Measurements from ENCODE around the gene ZSCAN2.
"Not testable (repeated sequence)": the region's sequence is repeated elsewhere in the genome, so short reads cannot be mapped to it uniquely, and the experiment has no call there.

The ZSCAN2 gene

DNA sequence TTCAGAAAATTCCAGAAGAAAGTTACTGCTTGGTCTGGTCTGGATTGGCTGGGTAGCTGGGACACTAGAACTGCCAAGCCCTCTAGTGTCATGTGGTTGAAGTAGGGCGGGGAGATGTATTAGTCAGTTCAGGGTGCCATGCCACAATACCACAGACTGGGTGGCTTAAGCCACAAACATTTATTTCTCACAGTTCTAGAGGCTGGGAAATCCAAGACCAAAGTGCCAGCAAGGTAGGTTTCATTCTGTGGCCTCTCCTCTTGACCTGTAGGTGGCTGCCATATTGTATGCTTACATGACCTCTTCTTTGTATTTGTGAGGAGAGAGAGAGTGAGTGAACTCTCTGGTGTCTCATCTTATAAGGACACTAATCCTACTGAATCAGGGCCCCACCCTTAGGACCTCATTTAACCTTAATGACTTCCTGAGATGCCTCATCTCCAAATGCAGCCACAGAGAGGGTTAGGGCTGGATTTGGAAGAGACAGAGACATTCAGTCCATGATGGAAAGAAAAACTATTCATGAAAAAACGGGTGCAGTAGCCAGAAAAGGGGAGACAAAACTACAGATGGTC, 18.1 kb upstream of the ZSCAN2 start:
- no peak overlapping the region for H3K27ac ChIP-seq
- TF ChIP-seq ZFX (IDR thresholded peaks at IDR 0.05), result no peak
- TF ChIP-seq, protein P1, sequence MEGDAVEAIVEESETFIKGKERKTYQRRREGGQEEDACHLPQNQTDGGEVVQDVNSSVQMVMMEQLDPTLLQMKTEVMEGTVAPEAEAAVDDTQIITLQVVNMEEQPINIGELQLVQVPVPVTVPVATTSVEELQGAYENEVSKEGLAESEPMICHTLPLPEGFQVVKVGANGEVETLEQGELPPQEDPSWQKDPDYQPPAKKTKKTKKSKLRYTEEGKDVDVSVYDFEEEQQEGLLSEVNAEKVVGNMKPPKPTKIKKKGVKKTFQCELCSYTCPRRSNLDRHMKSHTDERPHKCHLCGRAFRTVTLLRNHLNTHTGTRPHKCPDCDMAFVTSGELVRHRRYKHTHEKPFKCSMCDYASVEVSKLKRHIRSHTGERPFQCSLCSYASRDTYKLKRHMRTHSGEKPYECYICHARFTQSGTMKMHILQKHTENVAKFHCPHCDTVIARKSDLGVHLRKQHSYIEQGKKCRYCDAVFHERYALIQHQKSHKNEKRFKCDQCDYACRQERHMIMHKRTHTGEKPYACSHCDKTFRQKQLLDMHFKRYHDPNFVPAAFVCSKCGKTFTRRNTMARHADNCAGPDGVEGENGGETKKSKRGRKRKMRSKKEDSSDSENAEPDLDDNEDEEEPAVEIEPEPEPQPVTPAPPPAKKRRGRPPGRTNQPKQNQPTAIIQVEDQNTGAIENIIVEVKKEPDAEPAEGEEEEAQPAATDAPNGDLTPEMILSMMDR (conservative IDR thresholded peaks at IDR 0.05), result no peak

DNA sequence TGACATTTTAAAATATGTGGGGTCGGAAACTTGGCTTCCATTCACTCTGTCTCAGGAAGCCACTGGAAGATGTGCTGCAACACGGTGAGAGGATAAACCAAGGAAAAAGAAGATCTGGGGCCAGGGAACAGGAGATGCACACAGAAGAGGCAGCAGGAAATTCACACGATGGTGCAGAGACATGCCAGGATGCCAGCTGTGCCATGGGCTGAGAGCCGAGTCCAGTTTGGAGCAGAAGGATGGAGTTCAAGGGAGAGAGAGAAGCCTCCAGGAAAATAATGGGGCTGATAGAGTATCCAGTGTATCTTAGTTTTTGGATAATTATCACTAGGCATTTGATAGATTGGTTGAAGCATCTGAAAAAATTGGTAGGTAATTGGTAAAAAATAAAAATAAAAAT, 16.9 kb upstream of the ZSCAN2 start:
- not testable (repeated sequence) for H3K27ac ChIP-seq

DNA sequence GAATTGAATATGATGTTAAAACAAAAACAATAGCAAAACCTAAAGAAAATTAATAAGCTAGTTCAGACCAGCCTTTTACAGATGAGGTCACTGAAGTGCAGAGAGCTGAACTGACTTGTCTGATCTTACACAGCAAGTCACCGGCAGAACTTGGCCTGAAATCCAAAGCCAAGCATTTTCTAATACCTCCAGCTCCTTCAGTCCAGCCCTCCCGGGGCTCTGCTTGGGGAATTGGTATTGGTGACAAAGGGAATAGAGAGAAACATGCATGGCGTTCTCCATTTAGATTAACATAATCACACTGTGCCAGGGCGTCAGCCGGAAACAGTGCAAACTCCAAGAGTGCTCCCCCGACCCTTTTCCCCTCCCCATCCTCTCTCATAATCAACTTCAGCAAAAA, 14.1 kb upstream of the ZSCAN2 start:
- TF ChIP-seq ZFX (IDR thresholded peaks at IDR 0.05), result no peak
- TF ChIP-seq, protein P1 (conservative IDR thresholded peaks at IDR 0.05), result no peak
- H3K27ac ChIP-seq, result no peak overlapping the region

DNA sequence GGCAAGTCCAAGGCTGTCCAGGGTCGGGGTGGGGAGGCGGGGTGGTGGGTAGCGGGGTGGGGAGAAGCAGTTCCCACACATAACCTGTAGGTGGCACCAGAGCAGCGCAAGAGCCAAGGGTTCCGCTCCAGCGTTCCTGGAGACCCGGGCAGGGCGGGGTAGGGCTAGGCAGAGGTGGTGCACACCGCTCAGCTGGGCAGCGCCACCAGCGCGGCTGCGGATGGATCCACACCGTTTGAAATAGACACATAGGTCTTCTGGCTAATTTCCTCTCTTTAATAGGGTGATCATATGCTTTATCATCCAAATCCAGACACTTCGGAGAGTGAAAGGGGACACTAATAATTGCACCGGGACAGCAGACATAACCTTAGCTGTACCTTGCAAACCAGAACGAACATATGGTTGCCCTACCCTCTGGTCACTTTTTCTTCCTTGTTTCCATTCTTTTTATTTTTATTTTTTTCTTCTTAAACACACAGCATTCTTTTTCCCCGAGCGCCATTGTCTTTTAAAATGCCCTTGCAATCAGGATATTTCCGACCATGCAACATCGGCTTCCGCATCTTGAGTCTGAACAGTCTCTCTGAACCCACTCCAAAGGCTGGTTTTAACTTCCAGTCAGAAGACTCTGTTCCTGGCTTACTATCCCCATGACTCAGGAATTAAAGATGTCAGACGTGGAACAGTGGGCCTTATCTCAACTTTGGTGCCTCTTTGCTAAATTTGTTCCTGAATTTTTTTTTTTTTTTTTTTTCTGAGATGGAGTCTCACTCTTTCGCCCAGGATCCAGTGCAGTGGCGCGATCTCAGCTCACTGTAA, 12.5 kb upstream of the ZSCAN2 start:
- H3K27ac ChIP-seq, result no peak overlapping the region
- TF ChIP-seq, protein P1 (conservative IDR thresholded peaks at IDR 0.05), result peak; percentile 94
- no peak for TF ChIP-seq ZFX (IDR thresholded peaks at IDR 0.05)

DNA sequence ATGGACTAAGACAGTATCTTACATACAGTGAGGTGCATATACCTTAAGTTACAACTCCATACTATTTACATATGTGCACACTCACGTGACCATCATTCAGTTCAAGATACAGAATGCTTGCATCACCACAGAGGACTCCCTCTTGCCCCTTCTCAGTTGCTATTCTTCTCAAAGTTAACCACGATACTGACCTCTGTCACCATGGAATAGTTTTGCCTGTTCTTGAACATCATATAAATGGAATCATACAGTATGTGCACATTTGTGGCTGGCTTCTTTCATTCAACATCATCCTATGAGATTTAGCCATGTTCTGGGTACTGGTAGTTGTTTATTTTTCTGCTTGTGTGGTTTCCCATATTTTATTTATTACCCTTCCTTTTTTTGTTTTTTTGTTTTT, 10.4 kb upstream of the ZSCAN2 start:
- H3K27ac ChIP-seq, result no peak overlapping the region
- no peak for TF ChIP-seq ZFX (IDR thresholded peaks at IDR 0.05)

DNA sequence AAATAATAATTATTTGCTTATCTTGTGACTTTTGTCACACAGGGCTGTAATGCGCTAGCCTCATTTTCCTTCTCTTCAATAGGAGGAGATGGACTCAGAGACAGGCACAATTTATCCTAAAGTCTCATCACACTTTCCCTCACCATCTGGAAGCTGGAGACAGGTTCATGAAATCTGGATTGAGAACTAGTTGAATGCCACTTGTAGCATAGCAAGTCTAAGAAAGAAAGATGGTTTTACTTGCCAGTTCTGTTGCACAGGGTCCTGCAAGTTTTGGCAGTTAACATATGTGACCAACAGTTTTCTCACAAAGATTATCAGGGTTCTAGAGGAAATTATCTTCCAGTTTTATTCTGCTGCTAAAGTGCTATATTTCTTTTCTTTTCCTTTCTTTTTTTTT, 9.0 kb upstream of the ZSCAN2 start:
- TF ChIP-seq, protein P1 (conservative IDR thresholded peaks at IDR 0.05), result no peak
- no peak for TF ChIP-seq ZFX (IDR thresholded peaks at IDR 0.05)
- H3K27ac ChIP-seq, result no peak overlapping the region

DNA sequence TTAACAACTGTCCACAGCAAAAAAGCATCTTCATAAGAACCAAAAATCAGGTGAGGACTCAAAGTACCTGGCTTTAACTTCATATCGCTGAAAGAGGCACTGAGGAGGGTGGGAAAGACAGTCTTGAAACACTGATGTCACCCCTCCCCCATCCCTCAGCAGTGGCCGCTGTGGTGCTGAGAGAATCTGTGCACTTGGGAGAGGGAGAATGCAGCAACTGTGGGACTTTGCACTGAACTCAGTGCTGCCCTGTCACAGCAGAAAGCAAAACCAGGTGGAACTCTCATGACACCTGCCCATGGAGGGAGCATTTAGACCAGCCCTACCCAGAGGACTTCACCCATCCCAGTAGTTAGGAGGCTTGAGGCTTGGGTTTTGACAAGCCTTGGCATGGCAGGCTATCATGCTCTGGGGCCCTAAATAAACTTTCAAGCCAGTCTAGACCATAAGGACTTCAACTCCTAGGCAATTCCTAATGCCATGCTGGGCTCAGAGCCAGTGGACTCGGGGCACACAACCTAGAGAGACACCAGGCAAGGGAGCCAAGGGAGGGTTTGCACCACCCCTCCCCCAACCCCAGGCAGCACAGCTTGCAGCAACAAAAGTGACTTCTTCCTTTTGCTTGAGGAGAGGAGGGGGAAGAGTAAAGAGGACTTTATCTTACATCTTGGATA, 6.1 kb upstream of the ZSCAN2 start:
- TF ChIP-seq, protein P1 (conservative IDR thresholded peaks at IDR 0.05), result no peak
- H3K27ac ChIP-seq, result no peak overlapping the region

DNA sequence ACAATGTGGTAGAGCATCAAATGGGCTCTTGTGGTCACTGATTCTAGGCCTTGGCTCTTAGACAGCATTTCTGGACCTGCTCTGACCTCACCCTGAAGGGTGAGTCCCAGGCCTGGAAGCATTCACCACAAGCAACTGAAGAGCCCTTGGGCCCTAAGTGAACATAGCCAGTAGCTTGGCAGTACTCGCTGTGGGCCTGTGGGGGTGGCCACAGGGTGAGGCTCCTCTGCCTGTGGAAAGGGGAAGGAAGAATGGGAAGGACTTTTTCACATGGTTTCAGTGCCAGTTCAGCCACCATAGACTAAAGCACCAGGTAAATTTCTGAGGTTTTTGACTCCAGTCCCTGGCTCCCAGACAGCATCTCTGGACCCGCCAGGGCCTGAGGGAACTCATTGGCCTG, 5.1 kb upstream of the ZSCAN2 start:
- TF ChIP-seq ZFX (IDR thresholded peaks at IDR 0.05), result no peak
- TF ChIP-seq, protein P1 (conservative IDR thresholded peaks at IDR 0.05), result no peak
- H3K27ac ChIP-seq, result no peak overlapping the region
